Esophagus (tissue), 2 donors: ENCODE results near the gene VWA5B1. TPM values are rescaled to one million over a fixed set of nuclear protein-coding genes. Genes with fewer than 3 reads are reported as not detected.

ENCODE experiments used
- H3K27ac ChIP-seq, 2 donors: one replicate each; pipeline ENCODE4 v1.5.1; 2013; ENCODE audit warnings: low read depth in 2 of 2, mild to moderate bottlenecking in 2 of 2, inconsistent platforms in 1 of 2, low read length in 1 of 2, moderate library complexity in 1 of 2
- H3K27me3 ChIP-seq, 2 donors: one replicate each; pipeline ENCODE4 v1.6.1; 2013; ENCODE audit warnings: low read length in 2 of 2, control low read depth in 1 of 2, mild to moderate bottlenecking in 1 of 2; ENCODE audit not compliant: insufficient read depth in 2 of 2, control insufficient read depth in 1 of 2
- H3K36me3 ChIP-seq, 2 donors: one replicate each; pipeline ENCODE4 v1.6.1; 2013; ENCODE audit warnings: low read length in 1 of 2; ENCODE audit not compliant: control insufficient read depth in 2 of 2, insufficient read depth in 2 of 2
- H3K4me1 ChIP-seq, 2 donors: one replicate each; pipeline ENCODE4 v1.6.1; 2013; ENCODE audit warnings: low read length in 1 of 2; ENCODE audit not compliant: control insufficient read depth in 2 of 2, insufficient read depth in 2 of 2
- H3K4me3 ChIP-seq, 2 donors: one replicate each; pipeline ENCODE4 v1.5.1; 2013; ENCODE audit warnings: low read length in 2 of 2, mild to moderate bottlenecking in 2 of 2, low read depth in 1 of 2, moderate library complexity in 1 of 2
- H3K9me3 ChIP-seq, 2 donors: one replicate each; pipeline ENCODE4 v1.6.1; 2013; ENCODE audit warnings: mild to moderate bottlenecking in 2 of 2, low read depth in 1 of 2, low read length in 1 of 2, moderate library complexity in 1 of 2; ENCODE audit not compliant: control insufficient read depth in 2 of 2, insufficient read depth in 1 of 2
- WGBS, 2 donors: extraction: QIAGEN DNeasy Blood & Tissue Kit; methylation state at CpG; one replicate each; pipeline ENCODE4 v1.1.7; 2013; 5-methylcytosine and 5-hydroxymethylcytosine counted together
- polyA plus RNA-seq, 2 donors: library from polyadenylated mRNA; stranded (reverse); fragments of 200-250 nt; gene quantifications; one replicate each; pipeline ENCODE4 v1.2.3, GENCODE V29; 2013
- donor health status: healthy with polysubstance abuse.
- donor health status: Bipolar disorder and iron deficiency.

The VWA5B1 gene
- polyA plus RNA-seq, 2 donors, result not detected

- H3K9me3 ChIP-seq, result peaks cover 0 to 3% of the 10 kb centered on the region in 2 donors
- no peak overlapping the region for H3K4me3 ChIP-seq
- no peaks in the 10 kb centered on the region for H3K36me3 ChIP-seq
- WGBS, 2 donors, result 90% methylated on average over 7 of the region's 7 CpGs
- peaks cover 0 to 1% of the 10 kb centered on the region in 2 donors for H3K4me1 ChIP-seq
- H3K27ac ChIP-seq, result no peak overlapping the region
- peaks cover 0 to 2% of the 10 kb centered on the region in 2 donors for H3K27me3 ChIP-seq
These were observed 59.7 kb downstream of the VWA5B1 start for GRCh38 chr1:20350421-20350820.

GRCh38 chr1:20351911-20352701, 61.4 kb downstream of the VWA5B1 start:
- Histone ChIP-seq H3K9me3 (no peaks in the 10 kb centered on the region), H3K27me3 (no peaks in the 10 kb centered on the region), H3K27ac (no peak overlapping the region), H3K4me1 (peaks cover 0 to 9% of the 10 kb centered on the region in 2 donors), H3K4me3 (no peak overlapping the region), H3K36me3 (no peaks in the 10 kb centered on the region)
- WGBS, 2 donors, result 65 to 73% methylated on average over 9 of the region's 9 CpGs

GRCh38 chr1:20353836-20354235, 63.2 kb downstream of the VWA5B1 start:
- H3K9me3 ChIP-seq, result no peaks in the 10 kb centered on the region
- no peak overlapping the region for H3K4me3 ChIP-seq
- H3K27me3 ChIP-seq, result no peaks in the 10 kb centered on the region
- 91 to 94% methylated on average over 17 of the region's 17 CpGs for WGBS, 2 donors
- no peaks in the 10 kb centered on the region for H3K36me3 ChIP-seq
- no peak overlapping the region for H3K27ac ChIP-seq
- H3K4me1 ChIP-seq, result peaks cover 3 to 23% of the 10 kb centered on the region in 2 donors

DNA sequence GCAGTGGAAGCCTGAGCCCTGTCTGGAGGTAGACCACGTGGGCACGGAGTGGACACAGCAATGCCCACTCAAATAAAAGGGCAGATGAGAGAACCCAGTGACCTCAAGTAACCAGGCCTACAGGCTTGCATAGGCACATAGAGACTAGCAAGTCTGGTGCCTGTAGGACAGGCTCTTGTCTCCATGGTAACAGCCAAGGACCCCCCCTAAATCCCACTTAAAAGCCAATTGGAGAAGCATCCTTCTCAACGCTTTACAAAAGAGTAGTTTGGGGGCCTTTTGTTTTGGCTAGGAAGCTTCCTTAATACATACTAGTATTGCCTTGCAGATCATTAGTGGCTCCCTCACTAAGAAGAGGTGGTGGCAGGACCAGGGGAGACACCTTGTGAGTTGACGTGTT, 63.9 kb downstream of the VWA5B1 start:
- Histone ChIP-seq H3K9me3 (no peaks in the 10 kb centered on the region), H3K4me3 (no peak overlapping the region), H3K4me1 (peaks cover 3 to 27% of the 10 kb centered on the region in 2 donors), H3K27ac (no peak overlapping the region), H3K36me3 (no peaks in the 10 kb centered on the region), H3K27me3 (no peaks in the 10 kb centered on the region)
- 91 to 95% methylated on average over 4 of the region's 4 CpGs for WGBS, 2 donors

- no peaks in the 10 kb centered on the region for H3K36me3 ChIP-seq
- H3K4me1 ChIP-seq, result peaks cover 3 to 27% of the 10 kb centered on the region in 2 donors
- H3K27me3 ChIP-seq, result no peaks in the 10 kb centered on the region
- no peak overlapping the region for H3K4me3 ChIP-seq
- peak overlapping the region; percentile 14 to 57 for H3K27ac ChIP-seq
- 77 to 82% methylated on average over 14 of the region's 14 CpGs for WGBS, 2 donors
- no peaks in the 10 kb centered on the region for H3K9me3 ChIP-seq
These were observed 64.6 kb downstream of the VWA5B1 start for GRCh38 chr1:20355101-20355827.

DNA sequence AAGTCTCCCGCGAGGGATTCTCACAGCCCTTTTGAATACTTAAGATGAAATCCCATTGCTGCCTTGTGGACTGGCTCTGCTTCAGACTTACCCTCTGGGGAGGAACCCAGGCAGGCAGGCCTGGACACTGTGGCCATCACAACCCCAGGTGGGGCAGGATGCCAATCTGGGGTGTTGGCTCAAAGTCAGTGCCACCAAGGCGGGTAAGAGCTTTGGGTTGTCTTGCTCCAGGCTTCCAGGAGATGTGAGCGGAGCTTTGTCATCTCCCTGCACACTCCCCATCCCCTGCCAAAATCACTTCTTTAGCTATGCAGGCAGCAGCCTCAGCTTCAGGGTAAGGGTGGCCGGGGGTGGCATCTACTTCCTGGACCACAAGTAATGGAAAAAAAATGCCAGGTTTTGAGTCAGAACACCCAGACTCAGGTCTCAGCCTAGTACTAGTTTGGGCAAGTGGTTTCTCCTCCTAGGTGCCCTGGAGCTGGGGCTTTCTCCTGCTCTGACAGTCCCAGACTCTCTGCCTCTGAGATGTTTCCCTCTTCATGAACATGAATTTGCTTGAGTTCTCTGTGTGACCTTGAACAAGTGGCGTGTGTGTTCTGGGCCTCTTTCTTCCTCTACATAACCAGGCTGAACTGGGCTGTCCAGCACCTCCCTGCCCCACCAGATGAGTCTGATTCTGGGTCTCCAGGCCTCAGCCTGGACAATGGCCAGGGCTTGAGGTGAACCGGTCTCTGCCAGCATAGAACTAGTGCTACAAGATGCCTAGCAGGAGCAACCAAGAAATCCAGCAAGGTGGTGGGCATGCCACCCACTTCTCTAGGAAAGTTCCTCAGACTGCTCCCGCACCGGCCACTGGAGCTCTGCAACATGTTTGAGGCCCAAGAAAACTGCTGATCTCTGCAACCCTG, 65.4 kb downstream of the VWA5B1 start:
- Histone ChIP-seq H3K4me1 (peaks cover 3 to 27% of the 10 kb centered on the region in 2 donors), H3K36me3 (no peaks in the 10 kb centered on the region), H3K27ac (peak overlapping the region; percentile 57 to 69), H3K9me3 (no peaks in the 10 kb centered on the region), H3K27me3 (no peaks in the 10 kb centered on the region), H3K4me3 (no peak overlapping the region)
- 49 to 66% methylated on average over 9 of the region's 9 CpGs for WGBS, 2 donors

DNA sequence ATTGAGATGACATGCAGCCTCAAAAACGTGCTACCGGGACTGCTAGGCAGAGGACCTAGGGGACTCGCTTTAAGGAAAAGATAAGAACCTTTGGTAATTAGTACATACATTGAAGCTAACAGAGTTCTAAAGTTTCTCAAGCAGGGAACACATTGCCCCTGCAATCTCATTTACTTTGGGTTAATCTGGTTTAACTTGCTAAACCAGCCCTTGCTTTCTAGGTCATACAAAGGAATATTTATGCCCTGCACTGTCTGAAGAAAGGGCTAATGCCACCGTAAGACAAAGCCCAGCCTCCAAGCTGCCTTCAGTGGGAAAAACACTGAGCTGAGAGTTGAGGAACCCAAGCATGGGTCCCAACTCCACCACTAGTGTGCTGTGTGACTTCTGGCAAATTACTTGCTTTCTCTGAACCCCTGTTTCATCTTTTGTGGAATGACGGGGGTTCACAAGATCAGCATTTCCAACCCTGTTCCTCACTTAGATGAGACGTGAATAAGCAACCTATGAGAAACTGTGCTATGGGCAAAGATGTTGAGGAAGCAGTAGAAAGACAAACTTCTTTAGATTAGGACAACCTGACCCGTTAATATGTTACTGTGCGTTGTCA, 66.3 kb downstream of the VWA5B1 start:
- H3K27ac ChIP-seq, result peak overlapping the region; percentile 57 to 69

GRCh38 chr1:20357796-20358195, 67.1 kb downstream of the VWA5B1 start:
- H3K36me3 ChIP-seq, result no peaks in the 10 kb centered on the region
- peaks cover 0 to 3% of the 10 kb centered on the region in 2 donors for H3K27me3 ChIP-seq
- WGBS, 2 donors, result 88 to 89% methylated on average over 8 of the region's 8 CpGs
- no peak overlapping the region for H3K27ac ChIP-seq
- peaks cover 3 to 27% of the 10 kb centered on the region in 2 donors for H3K4me1 ChIP-seq
- peaks cover 0 to 4% of the 10 kb centered on the region in 2 donors for H3K9me3 ChIP-seq
- no peak overlapping the region for H3K4me3 ChIP-seq

More for the DNA sequence above, 66.3 kb downstream of the VWA5B1 start:
- peaks cover 0 to 2% of the 10 kb centered on the region in 2 donors for H3K9me3 ChIP-seq
- H3K4me3 ChIP-seq, result no peak overlapping the region
- H3K4me1 ChIP-seq, result peaks cover 3 to 27% of the 10 kb centered on the region in 2 donors
- H3K27me3 ChIP-seq, result peaks cover 0 to 3% of the 10 kb centered on the region in 2 donors
- no peaks in the 10 kb centered on the region for H3K36me3 ChIP-seq
- WGBS, 2 donors, result 60 to 75% methylated on average over 8 of the region's 8 CpGs
